ENCODE data around the gene RNF180.

The RNF180 gene

DNA sequence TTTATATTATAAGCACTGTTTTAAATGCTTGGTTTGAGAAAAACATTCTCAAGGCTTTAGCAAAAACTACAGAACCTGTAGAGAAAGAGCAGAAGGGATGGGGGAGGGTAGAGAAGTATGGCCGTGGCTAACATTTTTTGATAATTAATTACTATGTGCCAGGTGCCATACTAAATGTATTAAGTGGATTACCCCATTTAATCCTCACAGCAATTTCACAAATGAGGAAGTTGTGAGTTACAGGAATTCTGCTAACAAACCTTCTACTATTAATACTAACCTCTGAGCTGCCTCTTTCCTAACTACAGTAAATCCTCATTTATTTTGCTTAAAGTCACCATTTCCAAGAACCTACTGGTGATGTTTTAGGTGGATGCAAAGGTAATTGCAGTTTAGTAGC is 157.9 kb downstream of the RNF180 start:
- H3K4me3 ChIP-seq (ENCODE audit: low read depth, low read length): no peak overlapping the region
- TF ChIP-seq, protein P1, sequence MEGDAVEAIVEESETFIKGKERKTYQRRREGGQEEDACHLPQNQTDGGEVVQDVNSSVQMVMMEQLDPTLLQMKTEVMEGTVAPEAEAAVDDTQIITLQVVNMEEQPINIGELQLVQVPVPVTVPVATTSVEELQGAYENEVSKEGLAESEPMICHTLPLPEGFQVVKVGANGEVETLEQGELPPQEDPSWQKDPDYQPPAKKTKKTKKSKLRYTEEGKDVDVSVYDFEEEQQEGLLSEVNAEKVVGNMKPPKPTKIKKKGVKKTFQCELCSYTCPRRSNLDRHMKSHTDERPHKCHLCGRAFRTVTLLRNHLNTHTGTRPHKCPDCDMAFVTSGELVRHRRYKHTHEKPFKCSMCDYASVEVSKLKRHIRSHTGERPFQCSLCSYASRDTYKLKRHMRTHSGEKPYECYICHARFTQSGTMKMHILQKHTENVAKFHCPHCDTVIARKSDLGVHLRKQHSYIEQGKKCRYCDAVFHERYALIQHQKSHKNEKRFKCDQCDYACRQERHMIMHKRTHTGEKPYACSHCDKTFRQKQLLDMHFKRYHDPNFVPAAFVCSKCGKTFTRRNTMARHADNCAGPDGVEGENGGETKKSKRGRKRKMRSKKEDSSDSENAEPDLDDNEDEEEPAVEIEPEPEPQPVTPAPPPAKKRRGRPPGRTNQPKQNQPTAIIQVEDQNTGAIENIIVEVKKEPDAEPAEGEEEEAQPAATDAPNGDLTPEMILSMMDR (IDR thresholded peaks at IDR 0.05; ENCODE audit: insufficient read depth, low read depth, low read length, missing control alignments): no peak
- no peak for DNase-seq (ENCODE audit: low read depth)

DNA sequence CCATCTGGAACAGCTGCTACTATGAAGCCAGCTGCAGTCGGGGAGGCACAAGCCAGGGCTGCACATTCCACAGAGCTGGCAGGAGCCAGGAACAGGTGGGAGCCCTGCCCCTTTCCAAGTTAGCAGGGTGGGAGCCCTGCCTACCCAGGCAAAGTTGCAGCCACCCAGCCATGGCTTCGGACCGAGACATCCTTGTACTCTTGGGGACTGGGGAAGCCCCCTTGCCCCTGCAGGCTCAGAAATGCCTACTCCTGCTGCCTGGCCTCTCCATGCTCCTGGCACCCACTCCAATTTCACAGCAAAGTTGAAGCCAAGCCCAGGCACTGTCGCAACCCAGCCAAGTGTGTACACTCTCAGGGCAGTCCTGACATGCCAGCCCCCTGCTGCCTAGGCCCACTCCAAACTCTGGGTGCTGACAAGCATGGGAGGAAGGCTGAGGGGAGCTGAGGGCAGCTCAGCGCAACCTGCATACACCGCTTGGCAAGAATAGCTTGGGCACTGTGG is 165.1 kb downstream of the RNF180 start:
- H3K4me3 ChIP-seq (ENCODE audit: low read depth, low read length): no peak overlapping the region
- no peak for DNase-seq (ENCODE audit: low read depth)
- TF ChIP-seq, protein P1 (IDR thresholded peaks at IDR 0.05; ENCODE audit: insufficient read depth, low read depth, low read length, missing control alignments): no peak

DNA sequence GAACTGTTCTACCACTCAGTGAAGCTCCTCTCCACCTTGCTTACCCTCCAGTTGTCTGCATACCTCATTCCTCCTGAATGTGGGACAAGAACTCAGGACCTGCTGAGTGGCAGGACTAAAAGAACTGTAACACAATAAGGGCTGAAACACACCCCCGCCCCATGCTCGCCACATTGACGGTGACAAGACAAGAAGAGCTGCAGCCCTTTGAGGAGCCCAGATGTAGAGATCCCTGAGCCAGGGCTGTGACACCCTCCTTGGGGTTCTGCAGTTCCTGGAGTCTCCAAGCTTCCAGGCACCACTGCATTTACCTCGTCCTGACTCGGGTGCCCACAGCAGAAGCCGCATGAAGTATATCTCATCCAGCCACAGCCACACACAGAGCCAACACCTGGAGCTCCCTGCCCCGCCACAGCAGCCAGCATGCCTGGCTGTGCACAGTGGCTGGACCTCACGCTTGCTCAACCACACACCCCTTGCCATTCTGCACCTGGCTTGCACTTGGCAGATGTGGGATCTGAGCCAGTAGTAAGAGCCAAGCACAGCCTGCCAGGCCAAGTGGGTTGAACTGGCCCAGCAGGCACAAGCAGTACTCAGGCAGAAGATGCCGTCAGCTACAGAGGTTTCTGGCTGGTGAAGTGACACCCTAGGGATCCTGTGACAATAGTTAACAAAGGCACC is 166.1 kb downstream of the RNF180 start:
- no peak overlapping the region for H3K4me3 ChIP-seq (ENCODE audit: low read depth, low read length)
- DNase-seq (ENCODE audit: low read depth): no peak
- TF ChIP-seq, protein P1 (IDR thresholded peaks at IDR 0.05; ENCODE audit: insufficient read depth, low read depth, low read length, missing control alignments): no peak

DNA sequence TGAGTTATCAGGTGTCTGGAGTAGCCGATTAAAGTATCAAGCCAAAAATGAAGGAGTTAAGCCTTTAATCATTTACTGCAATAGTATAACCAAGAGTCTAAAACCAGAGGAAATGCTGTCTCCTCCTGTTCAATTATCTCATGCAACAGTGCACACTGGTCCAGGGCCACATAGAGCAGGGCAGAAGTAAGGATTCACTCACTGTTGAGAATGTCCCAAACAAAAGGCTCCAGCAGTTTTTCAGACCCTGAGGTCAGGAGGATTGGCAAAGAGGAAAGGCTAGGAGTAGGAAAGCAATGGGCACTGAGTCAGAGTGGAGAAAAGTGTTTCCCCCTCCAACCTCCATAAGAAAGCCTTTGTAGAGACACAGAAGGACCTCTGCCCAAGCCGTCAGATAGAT is 168.2 kb downstream of the RNF180 start:
- H3K4me3 ChIP-seq (ENCODE audit: low read depth, low read length): no peak overlapping the region
- DNase-seq (ENCODE audit: low read depth): no peak
- TF ChIP-seq, protein P1 (IDR thresholded peaks at IDR 0.05; ENCODE audit: insufficient read depth, low read depth, low read length, missing control alignments): no peak

DNA sequence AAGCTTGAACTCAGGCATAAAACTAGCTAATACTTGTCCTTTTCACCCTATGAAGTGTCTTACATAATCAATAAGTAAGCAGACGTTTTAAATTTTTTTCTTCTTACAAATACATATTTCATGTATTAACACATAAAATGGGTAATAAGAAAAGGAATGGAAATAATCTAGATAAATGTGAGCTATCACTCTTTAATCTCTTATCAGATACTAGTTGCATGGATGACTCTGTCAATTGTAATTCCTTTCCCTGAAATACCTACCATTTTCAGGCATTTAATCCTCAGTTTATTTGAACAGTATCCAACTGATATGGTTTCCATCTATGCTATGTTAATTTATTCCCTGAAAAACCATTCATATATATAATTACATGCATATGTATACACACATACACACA is 174.1 kb downstream of the RNF180 start:
- DNase-seq (ENCODE audit: low read depth): no peak
- H3K4me3 ChIP-seq (ENCODE audit: low read depth, low read length): no peak overlapping the region
- TF ChIP-seq, protein P1 (IDR thresholded peaks at IDR 0.05; ENCODE audit: insufficient read depth, low read depth, low read length, missing control alignments): no peak

DNA sequence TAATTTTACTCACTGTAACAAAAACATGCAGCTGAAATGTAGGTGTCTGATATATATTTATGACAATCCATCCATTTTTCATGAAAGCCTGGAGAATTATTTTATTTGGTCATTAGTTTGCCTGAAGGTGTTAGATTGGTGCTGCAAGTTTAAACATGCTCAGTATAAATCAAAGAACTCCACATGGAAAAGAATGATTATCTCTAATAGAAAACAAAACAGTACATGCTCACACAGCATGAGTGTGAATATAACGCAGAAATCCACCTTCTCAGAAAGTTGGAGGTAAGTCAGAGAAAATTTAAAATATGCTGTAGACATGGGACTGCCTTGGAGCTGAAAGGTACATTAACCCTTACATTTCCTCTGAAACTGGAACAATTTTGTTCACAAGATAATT is 174.7 kb downstream of the RNF180 start:
- no peak overlapping the region for H3K4me3 ChIP-seq (ENCODE audit: low read depth, low read length)
- DNase-seq (ENCODE audit: low read depth): no peak
- TF ChIP-seq, protein P1 (IDR thresholded peaks at IDR 0.05; ENCODE audit: insufficient read depth, low read depth, low read length, missing control alignments): no peak

DNA sequence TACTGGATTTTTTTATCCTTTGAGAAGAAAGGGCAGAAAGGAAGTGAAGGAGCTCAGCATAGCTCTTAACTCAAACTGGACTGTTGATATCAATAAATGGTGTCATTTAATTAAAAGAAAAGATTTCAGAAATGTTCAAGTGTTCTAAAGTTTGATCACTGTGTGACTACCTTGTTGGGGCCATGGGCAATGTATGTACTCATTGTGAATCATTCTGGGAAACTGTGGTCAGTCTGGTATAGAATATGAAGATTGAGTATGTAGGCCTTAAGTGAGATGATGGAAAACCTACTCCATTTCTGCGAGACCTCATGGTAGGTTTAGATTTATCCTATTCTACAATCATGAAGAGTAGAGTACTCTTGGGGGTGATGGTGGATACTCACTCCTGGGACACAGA is 175.7 kb downstream of the RNF180 start:
- H3K4me3 ChIP-seq (ENCODE audit: low read depth, low read length): no peak overlapping the region
- DNase-seq (ENCODE audit: low read depth): no peak
- TF ChIP-seq, protein P1 (IDR thresholded peaks at IDR 0.05; ENCODE audit: insufficient read depth, low read depth, low read length, missing control alignments): no peak

Measured in GM12865 (cell line).